HG02938 (cell line): ENCODE measurements around the gene TTC9.

Experiments used
- ATAC-seq: cut with Tn5 transposase; IDR thresholded peaks from one replicate; pipeline ENCODE4 v1.9.1; 2021; ENCODE audit warnings: mild to moderate bottlenecking, moderate library complexity; ENCODE audit not compliant: unreplicated experiment

Gene TTC9

DNA sequence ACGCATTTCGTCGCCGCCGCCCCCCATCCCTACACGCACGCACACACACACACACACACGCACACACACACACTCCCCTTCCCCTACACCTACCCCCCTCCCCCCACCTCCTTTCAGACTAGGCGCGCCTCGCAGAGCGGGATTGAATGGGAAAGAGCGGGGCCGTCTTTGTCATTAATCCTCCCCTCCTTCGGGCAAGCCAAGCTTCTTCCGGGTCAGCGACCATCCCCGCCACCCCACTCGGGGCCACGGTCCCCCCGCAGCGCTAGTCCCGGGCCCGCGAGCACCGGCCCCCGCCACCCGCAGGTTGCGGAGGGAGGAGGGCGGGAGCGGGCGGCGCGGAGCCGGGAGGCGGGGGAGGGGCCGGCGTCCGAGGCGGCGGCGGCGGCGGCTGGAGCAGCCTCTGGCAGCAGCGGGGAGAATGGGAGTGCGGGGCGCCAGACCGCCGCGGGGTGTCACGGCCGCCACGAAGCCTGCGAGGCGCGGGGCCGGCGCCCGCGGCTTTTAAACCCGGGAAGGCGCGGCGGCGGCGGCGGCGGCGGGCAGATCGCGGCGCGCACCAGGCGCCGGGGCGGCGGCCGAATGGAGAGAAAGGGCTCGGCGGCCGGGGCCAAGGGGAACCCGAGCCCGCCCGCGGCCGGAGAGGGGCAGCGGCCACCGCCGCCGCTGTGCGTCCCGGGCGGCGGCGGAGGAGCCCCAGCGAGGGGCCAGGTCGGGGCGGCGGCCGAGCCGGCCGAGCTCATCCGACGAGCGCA is at the start of gene TTC9:
TTC9 (plus strand) TSS at position 369 of the 755 bp plus-strand sequence; CDS start at position 583, 214 bp downstream.
- no peak for ATAC-seq

DNA sequence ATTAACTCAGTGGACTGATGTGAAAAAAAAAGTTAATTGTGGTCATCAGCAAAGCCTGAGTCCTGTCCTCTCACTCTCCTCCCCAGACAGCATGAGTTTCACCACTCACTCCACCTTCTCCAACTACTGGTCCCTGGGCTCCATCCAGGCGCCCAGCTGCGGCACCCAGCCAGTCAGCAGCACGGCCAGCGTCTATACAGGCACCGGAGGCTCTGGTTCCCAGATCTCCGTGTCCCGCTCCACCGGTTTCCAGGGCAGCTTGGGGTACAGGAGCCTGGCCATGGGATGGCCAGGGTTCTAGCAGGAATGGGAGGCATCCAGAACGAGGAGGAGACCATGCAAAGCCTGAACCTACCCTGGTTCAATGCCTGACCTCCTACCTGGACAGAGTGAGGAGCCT is 47.3 kb upstream of the TTC9 start:
- ATAC-seq: no peak

DNA sequence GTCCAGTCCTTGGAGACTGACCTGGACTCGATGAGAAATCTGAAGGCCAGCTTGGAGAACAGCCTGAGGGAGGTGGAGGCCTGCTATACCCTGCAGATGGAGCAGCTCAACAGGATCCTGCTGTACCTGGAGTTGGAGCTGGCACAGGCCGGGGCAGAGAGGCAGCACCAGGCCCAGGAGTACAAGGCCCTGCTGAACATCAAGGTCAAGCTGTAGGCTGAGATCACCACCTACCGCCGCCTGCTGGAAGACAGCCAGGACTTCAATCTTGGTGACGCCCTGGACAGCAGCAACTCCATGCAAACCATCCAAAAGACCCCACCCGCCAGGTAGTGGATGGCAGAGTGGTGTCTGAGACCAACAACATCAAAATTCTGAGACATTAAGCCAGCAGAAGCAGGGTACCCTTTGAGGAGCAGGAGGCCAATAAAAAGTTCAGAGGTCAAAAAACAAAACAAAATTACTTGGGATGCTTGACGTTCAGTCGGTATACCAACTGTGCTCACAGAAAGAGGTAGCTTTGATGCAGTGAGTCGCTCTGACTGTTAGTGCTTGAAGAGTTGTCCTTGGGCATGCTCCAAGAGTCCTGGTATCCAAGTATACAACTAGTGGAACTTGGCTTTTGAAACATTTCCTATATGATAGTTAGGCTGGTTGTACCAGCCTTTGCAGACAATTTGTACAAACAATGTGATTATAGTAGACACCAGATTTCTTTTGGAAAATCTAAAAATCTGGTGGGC is 46.1 kb upstream of the TTC9 start:
- no peak for ATAC-seq

DNA sequence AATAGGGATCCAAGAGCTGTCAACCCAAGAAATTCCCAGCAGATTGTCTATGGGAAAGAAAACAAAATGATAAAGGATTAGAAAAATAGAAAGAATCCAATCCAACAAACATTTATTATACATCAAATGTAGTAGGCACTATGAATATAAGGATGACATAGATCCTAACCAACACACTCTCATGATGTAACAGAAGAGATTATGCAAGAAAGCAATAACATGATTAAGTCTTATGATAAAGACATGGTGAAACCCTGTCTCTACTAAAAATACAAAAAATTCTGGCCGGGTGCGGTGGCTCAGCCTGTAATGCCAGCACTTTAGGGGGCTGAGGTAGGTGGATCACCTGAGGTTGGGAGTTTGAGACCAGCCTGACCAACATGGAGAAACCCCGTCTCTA is 44.0 kb upstream of the TTC9 start:
- no peak for ATAC-seq

DNA sequence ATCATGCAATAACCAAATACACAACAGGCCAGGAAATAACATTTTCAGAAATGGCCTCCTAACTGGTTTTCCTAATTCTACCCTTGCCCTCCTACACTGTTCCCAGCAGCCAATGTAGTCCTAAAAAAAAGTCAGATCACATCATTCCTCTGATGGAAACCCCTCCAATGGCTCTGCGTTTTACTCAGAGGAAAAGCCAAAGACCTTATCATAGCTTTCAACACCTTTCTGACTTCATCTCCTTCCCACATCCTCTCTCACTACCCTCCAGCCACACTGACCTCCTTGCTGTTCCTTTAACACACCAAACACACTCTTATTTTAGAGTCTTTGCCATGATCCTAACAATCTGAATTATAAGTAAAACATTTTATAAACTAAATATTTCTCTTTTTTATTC is 42.4 kb upstream of the TTC9 start:
- no peak for ATAC-seq

DNA sequence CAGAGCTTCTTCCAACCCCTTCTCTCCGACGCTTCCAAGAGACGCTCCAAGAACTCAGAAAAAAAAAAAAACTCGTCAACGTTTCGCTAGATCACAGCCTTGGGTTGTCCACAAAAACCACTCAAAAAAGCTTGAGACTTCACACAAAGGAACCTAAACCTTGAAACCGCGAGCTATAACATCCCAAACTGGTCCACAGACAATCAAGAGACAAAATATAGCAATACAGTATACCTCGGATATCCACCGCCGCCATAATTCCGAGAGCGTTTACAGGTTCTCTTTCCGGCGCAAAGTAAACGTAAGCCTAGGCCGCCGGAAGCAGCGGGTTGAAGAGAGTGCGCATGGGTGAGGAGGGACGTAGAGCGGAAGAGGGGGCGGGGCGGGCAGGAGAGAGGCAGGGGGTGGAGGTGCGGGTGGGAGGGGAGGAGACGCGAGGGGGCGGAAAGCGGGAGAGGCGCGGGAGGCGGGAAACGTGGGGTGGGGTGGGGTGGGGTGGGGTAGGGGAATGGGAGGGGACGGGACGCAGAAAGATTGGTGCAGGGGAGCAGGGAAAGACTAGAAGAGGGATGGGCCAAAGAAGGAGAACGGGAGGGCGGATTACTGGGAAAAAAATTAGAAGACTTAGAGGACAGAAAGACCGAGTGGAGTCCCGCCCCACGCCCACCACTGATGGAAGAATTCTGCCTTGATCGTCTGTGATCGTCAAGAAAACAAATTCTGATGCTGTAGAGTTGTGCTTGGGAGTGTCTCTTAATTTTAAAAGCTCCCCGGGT is 41.1 kb upstream of the TTC9 start, which contains the start of gene MED6:
MED6 (minus strand) TSS at position 274 of the 776 bp plus-strand sequence; CDS start at position 256, 18 bp downstream.
- peak; percentile 80 for ATAC-seq

DNA sequence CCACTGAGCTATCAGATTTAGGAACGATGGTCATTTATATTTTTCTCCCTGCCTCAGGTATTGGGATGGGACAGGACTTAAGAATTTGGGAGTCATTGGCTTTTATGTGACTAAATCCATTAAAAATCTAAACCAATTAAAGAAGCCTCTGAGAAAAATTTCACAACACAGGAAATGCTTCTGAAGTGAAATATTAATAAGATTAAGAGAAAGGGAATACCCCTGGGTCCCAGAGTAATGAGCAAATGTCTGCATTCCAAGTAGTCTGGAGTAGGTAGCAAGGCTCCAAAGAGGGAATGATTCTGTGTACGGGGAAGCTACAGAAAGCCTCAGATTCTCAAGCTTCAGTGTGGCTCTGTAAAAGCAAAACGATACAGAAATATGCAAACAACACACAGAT is 40.6 kb upstream of the TTC9 start:
- ATAC-seq: no peak

DNA sequence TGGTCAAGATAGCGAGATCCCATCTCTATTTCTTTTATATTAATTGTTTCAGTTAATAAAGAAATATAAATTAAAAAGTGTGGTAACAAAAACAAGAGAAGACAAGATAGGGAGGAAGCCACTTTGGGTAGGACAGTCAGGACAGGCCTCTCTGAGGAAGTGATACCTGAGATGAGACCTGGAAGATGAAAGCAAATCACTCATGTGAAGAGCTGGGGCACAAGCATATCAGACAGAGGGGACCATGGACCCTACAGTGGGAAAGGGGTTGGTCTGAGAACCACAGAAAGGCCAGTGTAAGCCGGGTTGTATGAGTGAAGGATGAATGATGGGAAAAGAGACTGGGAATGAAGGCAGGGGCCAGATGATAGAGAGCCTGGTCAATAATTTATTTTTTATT is 39.5 kb upstream of the TTC9 start:
- ATAC-seq: no peak

DNA sequence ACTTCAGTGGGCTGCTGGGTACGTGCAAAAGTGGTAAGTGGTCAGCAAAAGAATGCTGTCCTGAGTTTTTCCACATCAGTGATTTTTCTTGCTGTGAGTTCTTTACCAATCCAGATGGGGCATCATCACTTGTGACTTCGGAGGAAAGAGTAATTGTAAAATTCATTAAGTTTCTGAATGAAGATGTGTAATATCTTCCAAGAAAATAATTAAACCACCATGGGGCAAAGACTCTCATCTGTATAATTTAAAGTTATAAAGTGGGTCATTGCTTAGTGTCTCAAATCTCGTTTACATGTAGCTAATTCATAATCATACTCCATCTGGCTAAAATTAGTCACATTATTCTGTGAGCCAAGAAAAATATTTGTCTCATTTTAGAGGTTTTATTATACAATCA is 30.5 kb upstream of the TTC9 start:
- ATAC-seq: no peak

DNA sequence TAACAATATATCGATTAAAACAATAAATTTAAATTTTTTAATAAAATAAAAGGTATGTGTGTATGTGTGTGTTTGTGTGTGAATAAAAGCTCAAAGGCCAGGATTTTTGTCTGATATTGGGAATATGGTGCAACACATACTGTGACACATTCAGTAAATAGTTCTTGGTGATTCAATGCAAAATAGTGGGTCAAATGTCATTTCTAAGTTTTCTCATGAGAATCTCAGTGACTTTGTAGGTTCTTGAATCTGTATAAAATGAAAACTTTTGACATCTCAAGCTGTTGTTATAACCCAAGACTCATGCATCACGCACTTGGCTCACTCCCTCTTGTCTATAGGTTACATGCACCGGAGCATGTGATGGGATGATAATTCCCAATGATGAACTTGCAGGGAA is 25.1 kb upstream of the TTC9 start:
- ATAC-seq: no peak

DNA sequence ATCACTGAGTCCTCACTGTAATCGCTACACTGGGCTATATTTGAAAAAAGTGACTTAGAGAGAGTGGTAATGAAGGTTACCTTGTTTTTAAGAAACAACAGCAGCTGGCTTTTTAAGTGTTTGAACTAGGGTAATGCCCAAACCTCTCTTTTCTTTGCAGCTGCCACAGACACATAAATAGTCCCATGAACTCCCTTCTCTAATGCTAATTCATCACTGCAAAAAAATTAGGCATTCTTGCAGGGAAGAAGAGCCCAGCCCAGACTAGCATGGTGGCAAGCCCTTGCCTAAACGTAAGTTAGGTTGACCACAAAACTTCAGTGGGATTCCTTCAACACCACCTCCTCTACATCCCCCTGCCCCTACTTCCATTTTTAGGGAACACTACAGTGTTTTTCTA is 23.4 kb upstream of the TTC9 start:
- ATAC-seq: no peak

DNA sequence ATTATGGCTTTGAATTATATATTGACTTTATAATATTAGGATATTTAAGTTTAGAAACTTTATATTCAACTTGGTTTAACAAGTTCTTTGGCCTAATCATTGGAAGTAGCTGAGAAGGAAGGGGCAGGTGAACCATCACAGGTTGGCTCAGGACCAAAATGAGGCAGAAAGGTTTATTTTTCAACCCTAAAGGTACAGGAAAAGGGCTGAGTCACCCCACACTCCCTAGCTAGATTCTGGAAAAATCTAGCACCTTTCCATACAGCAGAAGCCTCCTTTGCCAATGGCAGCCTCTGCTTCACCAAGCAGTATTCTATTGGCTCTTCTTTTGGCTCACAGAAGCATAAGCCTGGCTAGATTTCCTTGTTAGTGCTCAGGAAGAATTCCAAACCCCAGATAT is 22.0 kb upstream of the TTC9 start:
- no peak for ATAC-seq

DNA sequence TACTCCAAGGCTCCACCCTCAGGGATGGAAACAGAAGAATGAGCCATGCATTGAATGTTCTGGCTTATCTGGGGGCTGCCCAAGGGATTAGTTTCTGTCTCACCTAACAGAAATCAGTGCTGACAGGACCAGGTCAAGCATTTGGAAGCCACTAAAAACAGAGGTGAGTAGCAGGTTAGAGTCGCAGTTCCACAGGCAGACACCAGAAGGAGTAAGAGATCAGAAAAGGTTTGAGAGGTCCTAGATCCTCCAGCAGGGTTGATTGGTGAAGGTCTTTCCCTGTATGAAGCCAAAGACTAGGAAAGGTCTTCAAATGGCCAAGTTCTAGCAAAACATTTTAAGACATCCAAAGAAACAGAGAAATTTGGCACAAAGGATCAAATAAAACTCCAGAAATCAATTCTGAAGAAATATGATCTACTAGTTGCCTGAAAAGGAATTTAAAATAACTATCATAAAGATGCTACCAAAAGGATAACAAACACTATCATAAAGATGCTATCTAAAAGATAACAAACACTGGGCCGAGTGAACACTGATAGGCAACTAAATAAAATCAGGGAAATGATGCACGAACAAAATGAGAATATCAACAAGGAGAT is 19.5 kb upstream of the TTC9 start:
- ATAC-seq: no peak

DNA sequence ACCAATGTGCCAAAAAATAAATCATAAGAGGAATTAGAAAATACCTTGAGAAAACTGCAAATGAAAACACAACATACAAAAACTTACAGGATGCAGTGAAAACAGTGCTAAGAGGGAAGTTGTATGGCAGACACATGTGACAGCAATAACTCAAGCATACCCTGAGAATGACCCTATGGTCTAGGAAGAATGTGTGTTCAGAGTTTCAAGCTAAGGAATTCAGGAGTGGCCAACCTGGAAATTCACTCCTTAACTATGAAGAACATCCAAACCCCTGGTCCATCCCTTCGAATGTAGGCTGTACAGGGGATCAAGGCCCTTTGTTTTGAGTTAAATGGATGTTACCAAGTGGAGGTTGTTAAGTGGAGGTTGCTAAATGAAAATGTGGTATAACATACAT is 16.7 kb upstream of the TTC9 start:
- ATAC-seq: no peak

DNA sequence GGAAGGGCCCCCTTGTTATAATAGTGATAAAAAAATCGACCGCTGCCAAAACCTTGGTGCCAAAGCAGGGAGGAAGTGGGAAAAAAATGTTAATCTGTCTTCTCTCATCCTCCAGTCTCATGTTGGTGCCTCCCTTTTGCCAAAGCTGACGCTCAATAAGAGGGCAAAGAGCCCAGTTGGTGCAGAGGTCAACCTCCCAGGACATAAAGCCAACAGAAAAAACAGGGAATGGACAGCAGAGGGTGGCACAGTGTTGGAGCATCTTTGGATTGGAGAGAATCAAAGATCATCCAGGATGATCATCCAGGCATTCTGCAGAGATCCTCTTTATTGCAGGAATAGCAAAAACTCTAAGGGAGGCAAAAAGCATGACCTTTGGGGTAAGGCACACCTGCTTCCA is 9.8 kb upstream of the TTC9 start:
- no peak for ATAC-seq

DNA sequence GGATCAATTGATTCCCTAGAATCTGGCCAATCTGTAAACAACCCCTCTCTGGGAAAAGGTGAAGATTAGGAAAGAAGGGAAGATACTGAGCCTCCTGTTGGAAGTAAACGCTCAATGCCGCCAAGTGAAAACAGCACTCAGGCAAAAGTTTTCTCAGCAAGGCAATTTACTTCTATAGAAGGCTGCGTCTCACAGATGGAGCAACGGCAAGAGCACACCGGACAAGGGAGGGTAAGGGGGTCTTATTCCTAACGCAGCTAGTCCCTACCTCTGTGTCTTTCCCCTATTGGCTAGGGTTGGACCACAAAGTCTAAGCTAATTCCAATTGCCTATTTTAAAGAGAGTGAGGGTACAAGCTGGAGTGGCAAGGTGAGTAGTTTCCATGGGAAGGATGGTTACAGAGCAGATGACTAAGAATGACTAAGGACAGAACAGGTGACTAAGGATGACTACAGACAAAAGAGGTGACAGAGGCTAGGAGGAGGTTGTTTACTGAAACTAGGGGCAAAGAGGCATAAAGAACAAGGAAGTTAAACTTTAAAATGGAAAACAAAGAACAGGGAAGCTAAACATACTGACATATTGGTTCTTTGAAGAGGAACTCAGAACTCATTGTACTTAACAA is 5.6 kb upstream of the TTC9 start:
- no peak for ATAC-seq

DNA sequence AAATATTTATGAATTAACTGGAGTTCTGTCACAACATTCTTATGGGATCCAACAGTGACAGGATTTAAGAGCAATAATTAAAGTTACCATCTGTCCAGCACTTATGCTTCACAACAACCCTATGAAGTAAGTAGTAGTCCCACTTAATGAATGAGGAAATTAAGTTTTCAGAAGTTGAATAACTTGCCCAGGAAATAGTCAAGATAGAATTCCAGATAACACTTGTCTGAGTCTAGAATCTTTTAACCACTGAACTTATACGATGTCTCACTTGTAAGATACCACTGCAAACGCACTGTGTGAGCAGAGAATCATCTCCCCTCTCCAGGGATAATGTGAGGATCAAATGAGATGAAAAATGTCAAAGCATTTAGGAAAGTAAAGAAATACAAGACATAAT is 3.3 kb upstream of the TTC9 start:
- ATAC-seq: no peak

DNA sequence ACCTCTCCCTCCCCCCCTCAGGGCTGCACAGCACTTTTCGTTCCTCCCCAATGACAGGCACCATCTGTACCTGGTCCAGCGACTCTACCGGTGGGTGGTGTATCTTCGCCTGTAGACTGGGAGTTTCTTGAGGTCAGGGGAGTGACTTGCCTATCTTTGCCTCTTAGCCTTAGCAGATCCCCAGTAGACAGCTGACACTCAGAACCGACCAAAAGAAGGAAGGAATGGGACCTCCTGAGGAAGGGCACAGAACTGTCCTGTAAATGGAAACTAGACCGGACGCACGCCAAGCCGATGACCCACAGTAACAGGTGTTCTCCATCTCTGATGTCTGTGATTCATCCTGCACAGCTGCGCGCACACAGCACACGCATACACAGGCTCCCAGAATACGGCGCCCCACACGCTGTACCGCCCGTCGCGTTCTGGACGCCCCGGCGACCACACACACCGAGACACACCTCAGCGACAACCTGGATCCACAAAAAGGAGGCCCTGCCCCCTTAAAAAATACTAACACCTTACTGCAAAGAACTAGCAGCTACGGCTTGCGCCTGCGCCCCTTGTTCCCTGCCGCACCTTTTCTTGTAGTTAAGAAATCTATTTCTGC is 673 bp upstream of the TTC9 start:
- peak; percentile 50 for ATAC-seq

DNA sequence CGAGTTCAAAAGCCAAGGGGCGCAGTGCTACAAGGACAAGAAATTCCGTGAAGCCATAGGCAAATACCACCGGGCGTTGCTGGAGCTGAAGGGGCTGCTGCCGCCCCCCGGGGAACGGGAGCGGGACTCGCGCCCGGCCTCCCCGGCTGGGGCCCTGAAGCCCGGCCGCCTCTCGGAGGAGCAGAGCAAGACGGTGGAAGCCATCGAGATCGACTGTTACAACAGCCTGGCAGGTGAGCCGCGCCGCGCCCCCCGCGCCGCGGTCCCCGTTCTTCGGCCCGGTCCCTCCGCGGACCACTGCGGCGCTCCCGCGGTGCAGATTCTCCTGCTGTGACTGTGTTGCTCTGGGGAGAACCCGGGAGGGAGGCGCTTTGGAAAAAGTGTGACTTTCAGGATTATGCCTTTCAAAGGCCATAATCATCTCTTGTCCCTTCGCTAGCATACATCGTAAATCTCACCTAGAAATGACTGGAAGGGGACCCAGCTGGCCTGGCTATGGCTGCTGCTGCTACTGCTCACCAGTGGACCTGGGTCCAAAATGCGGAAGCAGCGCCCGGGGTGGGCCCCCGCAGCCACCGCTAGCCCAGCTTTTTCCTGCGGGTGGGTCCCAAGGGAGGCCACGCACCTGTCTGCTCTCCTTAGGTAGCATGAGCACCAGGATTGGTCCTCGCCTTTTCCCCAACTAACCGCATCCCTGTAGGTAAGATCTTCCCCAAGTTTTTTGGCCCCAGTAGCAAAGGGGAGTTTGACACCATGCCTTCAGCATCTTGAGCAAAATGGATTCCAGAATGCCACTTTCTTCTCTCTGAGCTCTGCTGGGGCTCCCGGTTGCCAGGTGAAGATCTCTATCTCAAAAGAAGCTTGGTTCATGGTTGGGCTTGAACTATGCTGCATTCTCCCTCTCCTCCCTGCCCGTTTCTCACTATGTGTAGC is 853 bp downstream of the TTC9 start:
- ATAC-seq: no peak
